GM12878 (cell line): ENCODE results near the gene TECPR1. TPM values are rescaled to one million over a fixed set of nuclear protein-coding genes. Genes with fewer than 3 reads are reported as not detected.
A peak's percentile ranks its signal among the peaks of the same experiment; 100 is the strongest.

Experiments used
- ATAC-seq: fragments of 200-7000 bp; cut with Tn5 transposase; 3 replicates; pipeline ENCODE4 v1.9.1; 2020; ENCODE audit warnings: mild to moderate bottlenecking, moderate library complexity
- BruUV-seq: library from RNA; stranded (reverse); fragments of 400-500 nt; replicated peaks from 2 replicates; lab custom pipeline; 2021; lab: Mats Ljungman, UMichigan
- CTCF ChIA-PET: fragments of 300-600 bp; sonication (Branson Sonifier 250); formaldehyde crosslinking; extraction: SDS; loops from one replicate; lab custom pipeline; 2021; ENCODE audit warnings: inconsistent platforms; lab: Yijun Ruan, JAX
- POLR2A ChIA-PET: fragments of 350-600 bp; formaldehyde crosslinking; extraction: SDS; loops from one replicate; lab custom pipeline; 2021; ENCODE audit warnings: inconsistent platforms; lab: Charles Lee
- RAD21 ChIA-PET: fragments of 300-600 bp; sonication (Branson Sonifier 250); formaldehyde crosslinking; loops from one replicate; lab custom pipeline; 2023; ENCODE audit warnings: antibody characterized with exemption; ENCODE audit not compliant: unreplicated experiment; lab: Charles Lee
- SMC1A ChIA-PET: fragments of 300-600 bp; sonication (Branson Sonifier 250); formaldehyde crosslinking; loops from one replicate; lab custom pipeline; 2023; ENCODE audit not compliant: unreplicated experiment, uncharacterized antibody; lab: Charles Lee
- DNase-seq: peaks from one replicate; pipeline ENCODE4 v3.0.0-alpha.2; 2011; ENCODE audit warnings: low read depth, low spot score
- FAIRE-seq: peaks from 3 replicates; lab custom pipeline; 2011; peaks lifted over from hg19 to GRCh38; lab: Jason Lieb, UNC
- H2AFZ ChIP-seq: 2 replicates; pipeline ENCODE4 v1.6.0; 2011; ENCODE audit warnings: low read depth, low read length, control low read depth; ENCODE audit not compliant: control insufficient read depth
- H3K27ac ChIP-seq: 2 replicates; pipeline ENCODE4 v1.5.1; 2011; ENCODE audit warnings: control low read depth; ENCODE audit not compliant: control insufficient read depth, insufficient read depth
- H3K27me3 ChIP-seq, 2 experiments: replicated peaks in 1 of 2; 2 replicates each; pipeline versions ENCODE4 v1.6.0 to v1.6.1; 2011; ENCODE audit warnings: low read length in 1 of 2; ENCODE audit not compliant: control insufficient read depth in 2 of 2, insufficient read depth in 2 of 2
- H3K36me3 ChIP-seq, 2 experiments: 2 replicates each; pipeline ENCODE4 v1.5.1; 2011; ENCODE audit warnings: low read length in 1 of 2; ENCODE audit not compliant: control insufficient read depth in 2 of 2, insufficient read depth in 2 of 2
- H3K4me1 ChIP-seq: 2 replicates; pipeline ENCODE4 v1.6.1; 2011; ENCODE audit warnings: mild to moderate bottlenecking, low read length, moderate library complexity, mixed read lengths; ENCODE audit not compliant: control insufficient read depth, insufficient read depth
- H3K4me2 ChIP-seq: 2 replicates; pipeline ENCODE4 v1.6.0; 2011; ENCODE audit warnings: control low read depth; ENCODE audit not compliant: control insufficient read depth, insufficient read depth
- H3K4me3 ChIP-seq: fragments of 200-600 bp; sonication (generic); 2 replicates; pipeline ENCODE4 v1.5.1; 2016
- H3K79me2 ChIP-seq: 2 replicates; pipeline ENCODE4 v1.6.0; 2011; ENCODE audit warnings: low read length; ENCODE audit not compliant: control insufficient read depth, insufficient read depth
- H3K9ac ChIP-seq: 2 replicates; pipeline ENCODE4 v1.8.0; 2011; ENCODE audit warnings: low read length, control low read depth, mixed read lengths; ENCODE audit not compliant: control insufficient read depth, insufficient read depth
- H3K9me3 ChIP-seq: replicated peaks from 3 replicates; pipeline ENCODE4 v1.5.1; 2011; ENCODE audit warnings: mild to moderate bottlenecking, low read length; ENCODE audit not compliant: control insufficient read depth, insufficient read depth
- H4K20me1 ChIP-seq: 2 replicates; pipeline ENCODE4 v1.6.0; 2011; ENCODE audit not compliant: control insufficient read depth, insufficient read depth
- ATF7 ChIP-seq: fragments of 450-650 bp; IDR thresholded peaks from 2 replicates; pipeline ENCODE4 v1.6.1; 2016; ENCODE audit warnings: low read depth, mild to moderate bottlenecking
- BCLAF1 ChIP-seq: fragments of 450-650 bp; IDR thresholded peaks from 2 replicates; pipeline ENCODE4 v1.6.1; 2017; ENCODE audit warnings: antibody characterized with exemption, mild to moderate bottlenecking, moderate library complexity
- CEBPZ ChIP-seq: fragments of 150-350 bp; IDR thresholded peaks from 2 replicates; pipeline ENCODE4 v1.6.1; 2016; ENCODE audit warnings: low read depth, low read length
- CTCF ChIP-seq, 3 experiments: IDR thresholded peaks in 2 of 3; conservative IDR thresholded peaks in 1 of 3; 2 replicates each; pipeline ENCODE4 v1.5.1; 2011; ENCODE audit warnings: low read depth in 3 of 3, low read length in 3 of 3, mild to moderate bottlenecking in 3 of 3, control low read depth in 2 of 3, moderate library complexity in 2 of 3, inconsistent platforms in 1 of 3, mixed read lengths in 1 of 3; ENCODE audit not compliant: control insufficient read depth in 2 of 3, insufficient read depth in 1 of 3; ENCODE audit errors: extremely low read depth in 1 of 3
- DPF2 ChIP-seq: fragments of 450-650 bp; IDR thresholded peaks from 2 replicates; pipeline ENCODE4 v1.6.1; 2017; ENCODE audit warnings: mild to moderate bottlenecking
- RB1 ChIP-seq: fragments of 450-650 bp; formaldehyde crosslinking; IDR thresholded peaks from 2 replicates; pipeline ENCODE4 v1.6.1; 2017; ENCODE audit warnings: mild to moderate bottlenecking, borderline replicate concordance
- SIX5 ChIP-seq: IDR thresholded peaks from 2 replicates; pipeline ENCODE4 v1.6.1; 2011; ENCODE audit warnings: mild to moderate bottlenecking, low read depth, low read length, moderate library complexity; ENCODE audit not compliant: severe bottlenecking
- YY1 ChIP-seq: IDR thresholded peaks from 2 replicates; pipeline ENCODE4 v1.6.1; 2011; ENCODE audit warnings: low read depth, mild to moderate bottlenecking, low read length
- ZBTB11 ChIP-seq: fragments of 450-650 bp; formaldehyde crosslinking; IDR thresholded peaks from 2 replicates; pipeline ENCODE4 v1.5.0; 2022; ENCODE audit warnings: mild to moderate bottlenecking, missing genetic modification characterization
- ZNF207 ChIP-seq: fragments of 450-650 bp; IDR thresholded peaks from 2 replicates; pipeline ENCODE4 v1.6.1; 2014; ENCODE audit warnings: antibody characterized with exemption, mild to moderate bottlenecking, borderline replicate concordance
- WGBS: methylation state at CpG from one replicate; pipeline ENCODE4 v1.1.6; 2016; ENCODE audit warnings: low lambda C conversion rate; ENCODE audit not compliant: insufficient replicate concordance, insufficient coverage; ENCODE audit errors: missing lambda C conversion rate; 5-methylcytosine and 5-hydroxymethylcytosine counted together
- in situ Hi-C: fragments of 300-500 bp; cut with MboI; formaldehyde crosslinking; loops from 9 replicates; pipeline ENCODE4 v1.14.3; 2018; ENCODE audit warnings: mixed read lengths
- intact Hi-C: fragments of 100-400 bp; cut with micrococcal nuclease; formaldehyde crosslinking; loops from one replicate; pipeline ENCODE4 v1.14.2; 2022; ENCODE audit not compliant: unreplicated experiment
- polyA plus RNA-seq, 11 experiments: library from polyadenylated mRNA; depleted of rRNA in 4 of 11; unstranded in 6 of 11; stranded (reverse) in 5 of 11; fragments of >200 nt; fragmentation: Nextera tagmentation in 4 of 11; fragmentation: Illumina TruSeq in 1 of 11; extraction: Ambion mirVana in 4 of 11; extraction: Trizol in 1 of 11; gene quantifications; 1 replicate in 1 of 11; 2 replicates in 10 of 11; pipeline versions ENCODE4 v1.2.1 to v1.2.3, GENCODE V29; 2011 to 2016; ENCODE audit warnings: inconsistent platforms in 2 of 11, missing spikeins in 2 of 11, low read depth in 1 of 11
- total RNA-seq, 4 experiments: library from RNA; depleted of rRNA in 3 of 4; stranded (reverse); fragments of >200 nt in 3 of 4; fragmentation: Illumina TruSeq in 1 of 4; extraction: Trizol in 1 of 4; gene quantifications; 2 replicates each; pipeline versions ENCODE4 v1.2.1 to v1.2.3, GENCODE V29; 2013 to 2021

TECPR1 gene
- total and polyA plus RNA-seq, 10 of the 15 experiments (the other 5 are each of a cell fraction or from before 2014, with no cell fraction given): 0.26 to 16.8 (median 4.2) TPM

DNA sequence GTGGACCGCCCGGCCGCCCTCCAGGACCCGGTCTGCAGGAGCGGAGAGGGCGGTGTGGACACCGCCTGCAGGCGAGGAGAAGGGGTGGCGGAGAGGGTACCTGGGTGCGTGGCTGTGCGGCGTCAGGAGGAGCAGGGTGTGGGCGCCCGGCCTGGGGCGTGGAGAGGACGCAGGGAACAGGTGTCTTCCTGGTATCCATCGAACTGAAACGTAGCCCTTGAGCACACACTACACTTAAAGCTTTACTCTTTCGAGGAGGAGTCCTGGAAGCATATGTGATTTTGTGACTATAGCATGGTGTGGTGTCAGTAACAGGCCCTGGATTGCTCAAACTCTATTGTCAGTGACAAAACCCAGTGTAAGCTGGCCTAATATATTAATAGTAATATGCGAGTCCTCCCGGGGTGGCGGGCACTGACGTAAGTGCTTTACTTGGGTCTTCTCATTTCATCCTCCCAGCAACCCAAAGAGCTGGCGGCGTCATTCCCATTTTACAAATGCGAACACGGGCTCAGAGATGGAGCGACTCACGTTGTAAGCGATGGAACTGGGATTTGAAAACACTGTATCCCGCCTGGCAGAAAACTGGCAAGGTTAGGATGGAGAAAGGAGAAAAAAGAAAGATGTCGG, 508 bp upstream of the TECPR1 start:
- Histone ChIP-seq H3K36me3 (no peaks in the 10 kb centered on the region), H3K79me2 (peaks cover 10% of the 10 kb centered on the region), H3K9ac (peak overlapping the region; percentile 63), H3K27ac (peak overlapping the region; percentile 9; the same call in 1 of the 2 replicates), H3K9me3 (no peaks in the 10 kb centered on the region), H3K4me1 (peaks cover 10% of the 10 kb centered on the region), H3K27me3 (no peaks in the 10 kb centered on the region), H3K4me3 (peak overlapping the region; percentile 83), H3K4me2 (peak overlapping the region; percentile 51), H2AFZ (peak overlapping the region; percentile 95), H4K20me1 (no peaks in the 10 kb centered on the region)
- ChIA-PET POLR2A (interaction anchor here (1.3 kb wide), 1 partner anchor 26 kb away, joined by 3 read pairs; no protein-coding TSS in a partner anchor), SMC1A (interaction anchor here (2.4 kb wide), 1 partner anchor 149 kb away, joined by 8 read pairs; the partner anchor contains the start of gene BAIAP2L1), CTCF (interaction anchor here (0.7 to 1.7 kb wide), 5 partner anchors 13 to 228 kb away, joined by 3 to 4 read pairs (median 3); no protein-coding TSS in a partner anchor), RAD21 (interaction anchor here (3.7 kb wide), 1 partner anchor 149 kb away, joined by 19 read pairs; the partner anchor contains the start of gene BAIAP2L1)
- in situ Hi-C loops: no loop called here
- intact Hi-C loops: no loop called here
- WGBS: 23% methylated on average over 31 of the region's 32 CpGs
- no peak for DNase-seq
- TSS peak; percentile 78 for BruUV-seq
- peak; percentile 44 for ATAC-seq
- no peak for FAIRE-seq
- TF ChIP-seq SIX5 (no peak), ATF7 (no peak), BCLAF1 (no peak), RB1 (0 out of 2 replicates have a peak, but pooled peaks have one; percentile 5), ZBTB11 (no peak), ZNF207 (no peak), DPF2 (0 out of 2 replicates have a peak, but pooled peaks have one; percentile 38), CTCF (IDR thresholded peaks at IDR 0.05 in 2 of 3, conservative IDR thresholded peaks at IDR 0.05 in 1 of 3; ENCODE audit: control insufficient read depth in 2 of 3, extremely low read depth in 1 of 3, insufficient read depth in 1 of 3, low read depth in 3 of 3, low read length in 3 of 3) (0 out of 6 replicates have a peak, but pooled peaks of 1 of the 3 experiments have one; percentile 1), CEBPZ (no peak), YY1 (no peak)
